ENCODE data around the gene EIF4E1B.

- no peak for TF ChIP-seq CTCF (IDR thresholded peaks at IDR 0.05; ENCODE audit: poor library complexity, severe bottlenecking)
- no peak for TF ChIP-seq EP300 (conservative IDR thresholded peaks at IDR 0.05; ENCODE audit: poor library complexity, severe bottlenecking)
- no peak for TF ChIP-seq RAD21 (conservative IDR thresholded peaks at IDR 0.05)
- no peak for TF ChIP-seq EZH2 (IDR thresholded peaks at IDR 0.05; ENCODE audit: borderline replicate concordance, insufficient read depth, low read length, poor library complexity, severe bottlenecking)
- no peak for TF ChIP-seq POLR2AphosphoS5 (IDR thresholded peaks at IDR 0.05)
- TF ChIP-seq TAF1 (IDR thresholded peaks at IDR 0.05; ENCODE audit: low read depth) = no peak
Measured at GRCh38 chr5:176627582-176627981, 2.9 kb upstream of the EIF4E1B start.

Measured in neural cell (in vitro differentiated cells).